Neuron (in vitro differentiated cells): ENCODE results near the gene IQSEC1.
"Not testable (repeated sequence)": the region's sequence is repeated elsewhere in the genome, so short reads cannot be mapped to it uniquely, and the experiment has no call there.

Source experiments
- H2AFZ ChIP-seq: one replicate; pipeline ENCODE4 v1.6.1; 2013; ENCODE audit warnings: low read depth, mild to moderate bottlenecking, inconsistent platforms, low read length, moderate library complexity
- H3K27me3 ChIP-seq: one replicate; pipeline ENCODE4 v1.6.1; 2013; ENCODE audit warnings: low read length; ENCODE audit not compliant: insufficient read depth
- H3K36me3 ChIP-seq: one replicate; pipeline ENCODE4 v1.6.1; 2013; ENCODE audit warnings: low read length; ENCODE audit not compliant: insufficient read depth
- H3K4me1 ChIP-seq: one replicate; pipeline ENCODE4 v1.6.1; 2013; ENCODE audit warnings: low read length; ENCODE audit not compliant: insufficient read depth
- H3K4me3 ChIP-seq: 2 replicates; pipeline ENCODE4 v1.5.1; 2013; ENCODE audit warnings: mild to moderate bottlenecking, low read length, moderate library complexity
- H3K9me3 ChIP-seq: one replicate; pipeline ENCODE4 v1.6.1; 2013; ENCODE audit warnings: low read length

The IQSEC1 gene

GRCh38 chr3:12884790-12885582, 188.2 kb downstream of the IQSEC1 start:
- Histone ChIP-seq H3K27me3 (no peaks in the 10 kb centered on the region), H2AFZ (no peak overlapping the region), H3K9me3 (no peaks in the 10 kb centered on the region), H3K4me1 (no peaks in the 10 kb centered on the region), H3K4me3 (no peak overlapping the region), H3K36me3 (no peaks in the 10 kb centered on the region)

DNA sequence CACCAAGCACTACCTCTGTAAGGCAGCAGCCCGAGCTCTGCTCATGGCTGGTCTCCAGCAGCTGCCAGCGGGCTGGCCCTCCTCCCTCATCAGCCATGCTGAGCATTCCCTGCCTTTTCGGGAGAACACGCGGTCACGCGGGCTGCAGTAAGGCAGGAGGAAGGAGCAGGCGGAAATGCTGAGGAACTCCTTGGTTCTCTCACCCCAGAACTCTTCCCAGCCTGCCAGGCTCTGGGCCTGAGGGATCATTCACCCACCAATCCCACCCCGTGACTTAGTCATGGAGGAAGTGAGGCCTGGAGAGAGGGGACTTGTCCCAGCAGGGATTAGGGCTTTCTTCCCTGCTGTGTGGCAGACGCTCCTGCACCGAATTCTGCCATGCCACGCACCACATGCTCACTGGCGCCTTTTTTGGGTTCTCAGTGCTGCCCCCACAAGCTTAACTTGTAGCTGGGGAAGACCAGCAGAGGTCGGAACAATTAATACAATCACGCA, 189.0 kb downstream of the IQSEC1 start:
- no peaks in the 10 kb centered on the region for H3K36me3 ChIP-seq
- H2AFZ ChIP-seq, result no peak overlapping the region
- no peaks in the 10 kb centered on the region for H3K9me3 ChIP-seq
- peaks cover 3% of the 10 kb centered on the region for H3K4me1 ChIP-seq
- no peaks in the 10 kb centered on the region for H3K27me3 ChIP-seq
- H3K4me3 ChIP-seq, result no peak overlapping the region

- Histone ChIP-seq H3K36me3 (no peaks in the 10 kb centered on the region), H3K9me3 (no peaks in the 10 kb centered on the region), H2AFZ (no peak overlapping the region), H3K27me3 (no peaks in the 10 kb centered on the region), H3K4me1 (peaks cover 6% of the 10 kb centered on the region), H3K4me3 (no peak overlapping the region)
These were observed 190.6 kb downstream of the IQSEC1 start for GRCh38 chr3:12882336-12883310.

DNA sequence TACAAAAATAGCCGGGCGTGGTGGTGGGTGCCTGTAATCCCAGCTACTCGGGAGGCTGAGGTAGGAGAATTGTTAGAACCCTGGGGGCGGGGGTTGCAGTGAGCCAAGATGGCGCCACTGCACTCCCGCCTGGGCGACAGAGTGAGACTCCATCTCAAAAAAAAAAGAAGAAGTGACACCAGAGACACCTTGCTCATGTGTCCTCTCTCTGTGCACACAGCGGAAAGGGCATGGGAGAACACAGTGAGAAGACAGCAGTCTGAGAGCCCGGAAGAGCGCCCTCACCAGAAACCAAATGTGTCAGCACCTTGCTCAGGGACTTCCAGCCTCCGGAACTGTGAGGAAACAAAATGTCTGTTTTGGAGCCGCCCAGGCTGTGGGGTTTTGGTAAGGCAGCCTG, 191.4 kb downstream of the IQSEC1 start:
- peaks cover 12% of the 10 kb centered on the region for H3K4me1 ChIP-seq
- H3K36me3 ChIP-seq, H3K4me3 ChIP-seq, H3K27me3 ChIP-seq, H2AFZ ChIP-seq, H3K9me3 ChIP-seq: not testable (repeated sequence)

- peaks cover 29% of the 10 kb centered on the region for H3K4me1 ChIP-seq
- no peaks in the 10 kb centered on the region for H3K9me3 ChIP-seq
- no peaks in the 10 kb centered on the region for H3K36me3 ChIP-seq
These were observed 193.9 kb downstream of the IQSEC1 start for GRCh38 chr3:12879191-12879815.

GRCh38 chr3:12878758-12879157, 194.5 kb downstream of the IQSEC1 start:
- not testable (repeated sequence) for H2AFZ ChIP-seq, H3K9me3 ChIP-seq, H3K27me3 ChIP-seq, H3K36me3 ChIP-seq, H3K4me3 ChIP-seq
- peaks cover 29% of the 10 kb centered on the region for H3K4me1 ChIP-seq

More at GRCh38 chr3:12879191-12879815, 193.9 kb downstream of the IQSEC1 start:
- H2AFZ ChIP-seq, result no peak overlapping the region
- no peaks in the 10 kb centered on the region for H3K27me3 ChIP-seq
- H3K4me3 ChIP-seq, result no peak overlapping the region

- H3K9me3 ChIP-seq, result no peaks in the 10 kb centered on the region
- H3K4me3 ChIP-seq, result no peak overlapping the region
- no peak overlapping the region for H2AFZ ChIP-seq
- H3K4me1 ChIP-seq, result peaks cover 29% of the 10 kb centered on the region
- H3K27me3 ChIP-seq, result no peaks in the 10 kb centered on the region
- H3K36me3 ChIP-seq, result no peaks in the 10 kb centered on the region
These were observed 195.1 kb downstream of the IQSEC1 start for GRCh38 chr3:12878141-12878574.

DNA sequence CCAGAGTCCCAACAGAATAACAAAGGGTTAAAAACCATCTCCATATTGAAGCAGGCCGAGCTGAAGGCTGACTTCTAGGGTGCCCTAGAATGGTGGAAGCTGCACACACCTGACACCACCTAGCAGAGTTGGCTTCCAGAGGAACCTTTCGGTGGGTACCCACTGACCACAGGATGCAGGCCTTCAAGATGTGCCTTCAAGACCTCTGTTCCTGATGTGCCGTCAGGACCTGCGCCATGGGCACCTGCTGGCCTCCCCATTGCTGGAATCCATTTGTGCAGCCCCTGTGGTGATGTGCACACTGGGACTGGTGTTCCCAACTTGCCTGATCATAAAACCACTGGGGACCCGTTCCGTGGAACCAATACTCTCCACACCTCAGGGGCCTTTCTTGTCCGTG, 196.2 kb downstream of the IQSEC1 start:
- Histone ChIP-seq H3K4me1 (peaks cover 29% of the 10 kb centered on the region), H3K27me3 (peaks cover 5% of the 10 kb centered on the region), H3K36me3 (no peaks in the 10 kb centered on the region), H2AFZ (no peak overlapping the region), H3K9me3 (no peaks in the 10 kb centered on the region), H3K4me3 (no peak overlapping the region)

DNA sequence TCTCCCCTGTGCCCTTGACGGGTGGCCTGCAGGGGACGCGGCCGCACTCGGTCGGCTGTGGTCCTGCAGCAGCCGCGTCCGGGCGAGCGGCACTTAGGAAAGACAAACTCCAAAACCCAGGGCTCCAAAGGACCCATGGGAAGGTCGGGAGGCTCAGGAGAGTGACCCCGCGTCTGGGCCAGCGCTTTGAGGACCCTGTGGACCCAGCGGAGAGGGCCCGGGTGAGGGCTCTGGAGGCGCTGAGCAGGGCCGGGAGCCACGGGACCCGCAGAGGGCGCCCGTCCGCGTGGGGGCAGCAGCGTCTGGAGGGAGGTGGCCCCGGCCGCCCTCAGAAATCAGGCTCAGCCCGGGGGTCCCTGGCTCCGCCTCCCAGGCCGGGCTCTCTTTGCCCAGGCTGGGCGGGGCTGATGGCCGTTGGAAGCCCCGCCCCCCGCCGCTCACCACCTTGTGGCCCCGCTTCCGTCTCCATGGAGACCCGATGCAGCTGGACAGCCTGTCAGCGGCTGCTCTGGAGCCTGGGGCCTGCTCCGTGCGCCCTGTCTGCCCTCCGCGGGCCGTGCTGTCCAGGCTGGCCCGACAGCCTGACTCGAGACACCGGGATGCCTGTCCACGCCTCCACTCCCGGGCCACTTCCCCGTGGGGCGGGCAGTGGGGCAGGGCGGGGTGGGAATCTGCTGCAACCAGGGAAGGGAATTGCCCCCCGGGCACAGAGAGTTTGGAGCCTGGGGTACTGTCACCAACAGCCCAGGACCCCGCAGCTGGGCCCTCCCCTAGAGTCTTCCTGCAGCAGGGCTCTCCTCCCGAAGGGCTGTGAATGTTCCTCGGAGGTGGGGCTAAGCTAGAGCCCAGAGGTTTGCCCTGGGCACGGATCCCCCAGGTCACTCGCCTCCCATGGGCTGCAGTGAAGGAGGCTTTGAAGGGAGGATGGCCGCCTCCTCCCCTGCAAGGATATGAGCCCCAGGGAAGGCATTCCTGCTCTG, 197.1 kb downstream of the IQSEC1 start:
- no peak overlapping the region for H2AFZ ChIP-seq
- H3K36me3 ChIP-seq, result no peaks in the 10 kb centered on the region
- peaks cover 5% of the 10 kb centered on the region for H3K27me3 ChIP-seq
- H3K9me3 ChIP-seq, result no peaks in the 10 kb centered on the region
- no peak overlapping the region for H3K4me3 ChIP-seq
- H3K4me1 ChIP-seq, result peaks cover 29% of the 10 kb centered on the region

GRCh38 chr3:12871404-12871983, 201.7 kb downstream of the IQSEC1 start:
- Histone ChIP-seq H3K27me3 (peaks cover 11% of the 10 kb centered on the region), H3K9me3 (no peaks in the 10 kb centered on the region), H3K4me1 (peaks cover 28% of the 10 kb centered on the region), H3K36me3 (no peaks in the 10 kb centered on the region), H3K4me3 (no peak overlapping the region), H2AFZ (no peak overlapping the region)

DNA sequence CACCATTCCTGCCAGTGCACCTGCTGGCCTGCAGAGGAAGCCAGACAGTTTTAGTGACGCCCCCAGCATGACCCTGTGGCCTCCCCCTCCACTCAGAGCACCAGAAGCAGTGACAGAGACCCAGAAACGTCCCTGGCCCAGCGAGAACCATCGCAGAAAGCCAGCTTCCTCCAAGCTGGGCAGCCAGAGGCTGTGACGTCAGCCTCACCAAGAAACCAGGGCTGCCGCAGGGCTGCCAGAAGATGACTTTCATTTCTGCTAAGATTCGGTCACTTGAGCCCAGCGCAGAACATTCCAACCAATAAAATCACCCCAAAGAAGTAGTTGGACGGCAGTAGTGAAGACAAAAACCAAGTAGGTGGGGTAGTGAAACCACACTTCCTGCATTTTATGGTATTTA, 202.3 kb downstream of the IQSEC1 start:
- Histone ChIP-seq H3K4me1 (peaks cover 25% of the 10 kb centered on the region), H3K4me3 (no peak overlapping the region), H2AFZ (no peak overlapping the region), H3K9me3 (no peaks in the 10 kb centered on the region), H3K27me3 (peaks cover 11% of the 10 kb centered on the region), H3K36me3 (no peaks in the 10 kb centered on the region)
